ENCODE measurements around the gene NFS1.
"Not testable (repeated sequence)": the region's sequence is repeated elsewhere in the genome, so short reads cannot be mapped to it uniquely, and the experiment has no call there.

The NFS1 gene

GRCh38 chr20:35729283-35729807 lies 30.2 kb upstream of the NFS1 start:
- FAIRE-seq: no peak

DNA sequence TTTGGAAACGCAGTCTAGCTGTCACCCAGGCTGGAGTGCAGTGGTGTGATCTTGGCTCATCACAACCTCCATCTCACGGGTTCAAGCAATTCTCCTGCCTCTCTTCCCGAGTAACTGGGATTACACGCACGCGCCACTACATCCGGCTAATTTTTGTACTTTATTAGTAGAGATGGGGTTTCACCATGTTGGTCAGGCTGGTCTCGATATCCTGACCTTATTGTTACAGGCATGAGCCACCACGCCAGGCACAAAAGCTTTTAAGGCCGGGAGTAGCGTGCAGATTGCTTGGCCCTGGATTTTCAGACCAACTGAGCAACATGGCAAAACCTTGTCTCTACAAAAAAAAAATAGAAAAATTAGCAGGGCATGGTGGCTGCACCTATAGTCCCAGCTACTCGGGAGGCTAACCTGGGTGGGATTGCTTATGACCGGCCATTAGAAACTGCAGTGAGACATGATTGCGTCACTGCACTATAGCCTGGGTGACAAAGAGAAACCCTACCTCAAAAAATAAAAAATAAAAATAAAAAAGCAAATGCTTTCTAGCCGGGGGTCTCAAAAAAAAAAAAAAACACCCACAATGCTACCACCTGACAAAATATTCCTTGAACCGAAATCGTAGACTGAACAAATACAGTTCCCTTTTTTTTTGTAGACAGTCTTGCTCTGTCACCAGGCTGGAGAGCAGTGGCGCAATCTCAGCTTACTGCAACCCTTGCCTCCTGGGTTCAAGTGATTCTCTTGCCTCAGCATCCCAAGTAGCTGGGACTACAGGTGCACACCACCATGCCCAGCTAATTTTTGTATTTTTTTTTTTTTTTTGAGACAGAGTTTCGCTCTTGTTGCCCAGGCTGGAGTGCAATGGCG lies 27.9 kb upstream of the NFS1 start:
- FAIRE-seq: no peak

DNA sequence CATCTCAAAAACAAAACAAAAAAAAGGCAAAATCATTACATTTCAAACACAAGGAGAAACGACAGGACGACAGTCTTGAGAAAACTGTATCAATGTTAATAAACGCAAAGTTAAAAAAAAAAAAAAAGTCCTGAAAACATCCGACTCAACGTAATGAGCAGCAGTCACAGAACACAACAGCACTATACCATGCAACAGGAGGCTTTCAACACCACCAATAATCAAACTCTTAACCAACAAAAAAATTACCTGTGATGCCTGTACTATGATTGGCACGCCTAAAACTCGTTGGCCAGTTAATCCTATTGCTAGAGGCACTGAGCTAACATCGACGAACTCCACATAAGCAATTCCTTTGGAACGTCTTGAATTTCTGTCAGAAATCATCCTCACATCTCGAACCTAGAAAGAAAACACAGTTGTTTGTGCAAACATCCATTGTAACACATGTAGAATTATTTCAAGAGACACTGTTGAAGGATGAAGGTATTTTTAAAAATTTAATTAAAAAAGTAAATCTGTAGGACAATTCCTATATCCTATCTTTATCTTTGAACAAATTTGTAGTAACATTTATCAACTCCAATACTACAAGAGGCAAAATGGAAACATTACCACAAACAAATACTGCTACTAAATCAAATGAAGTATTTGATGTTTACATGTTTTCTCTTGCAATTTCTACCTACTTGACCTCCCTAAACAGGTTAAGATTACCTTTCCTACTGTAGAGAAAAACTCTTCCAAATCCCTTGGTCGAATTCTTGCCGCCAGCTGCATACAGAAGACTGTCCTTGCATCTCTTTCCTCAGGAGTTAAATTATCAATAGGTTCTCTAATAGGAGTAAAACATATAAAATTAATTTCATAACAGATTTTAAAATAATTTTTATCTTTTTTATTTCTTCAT lies 25.4 kb upstream of the NFS1 start:
- FAIRE-seq: no peak

DNA sequence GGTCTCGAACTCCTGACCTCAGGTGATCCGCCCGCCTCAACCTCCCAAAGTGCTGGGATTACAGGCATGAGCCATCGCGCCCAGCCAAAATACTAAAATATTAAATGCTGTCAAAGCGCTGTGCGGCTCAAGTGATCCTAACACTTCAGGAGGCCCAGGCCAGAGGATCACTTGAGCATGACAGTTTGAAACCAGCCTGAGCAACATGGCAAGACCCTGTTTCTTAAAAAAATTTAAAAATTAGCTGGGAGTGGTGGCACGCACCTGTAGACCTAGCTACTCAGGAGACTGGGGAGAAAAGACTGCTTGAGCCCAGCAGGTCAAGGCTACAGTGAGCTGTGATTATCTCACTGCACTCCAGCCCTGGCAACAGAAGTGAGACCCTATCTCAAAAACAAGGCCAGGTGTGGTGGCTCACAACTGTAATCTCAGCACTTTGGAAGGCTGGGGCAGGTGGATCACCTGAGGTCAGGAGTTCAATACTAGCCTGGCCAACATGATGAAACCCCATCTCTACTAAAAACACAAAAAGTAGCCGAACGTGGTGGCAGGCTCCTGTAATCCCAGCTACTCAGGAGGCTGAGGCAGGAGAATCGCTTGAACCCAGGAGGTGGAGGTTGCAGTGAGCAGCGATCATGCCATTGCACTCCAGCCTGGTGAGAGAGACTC lies 24.6 kb upstream of the NFS1 start:
- FAIRE-seq: not testable (repeated sequence)

GRCh38 chr20:35723275-35723639 lies 24.1 kb upstream of the NFS1 start:
- not testable (repeated sequence) for FAIRE-seq

DNA sequence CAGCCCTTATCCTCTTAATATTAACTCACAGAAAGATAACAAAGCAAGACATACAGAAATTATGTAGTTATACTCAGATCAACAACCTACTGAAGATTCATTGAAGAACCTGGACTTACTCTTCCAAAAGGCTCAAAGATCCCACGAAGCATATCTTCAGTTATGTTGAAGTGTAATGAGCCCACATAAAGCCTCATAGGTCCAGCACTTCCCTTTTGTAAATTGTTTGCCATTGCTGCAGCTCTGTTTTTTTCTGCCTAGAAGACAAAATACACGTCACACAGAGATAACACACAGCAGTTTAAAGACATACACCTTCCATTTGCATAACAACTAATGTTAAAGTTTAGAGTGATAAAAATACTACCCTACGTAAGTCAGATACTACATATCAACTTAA lies 22.5 kb upstream of the NFS1 start:
- no peak for FAIRE-seq

- no peak for FAIRE-seq
Observed at GRCh38 chr20:35721219-35721618, 22.1 kb upstream of the NFS1 start.

DNA sequence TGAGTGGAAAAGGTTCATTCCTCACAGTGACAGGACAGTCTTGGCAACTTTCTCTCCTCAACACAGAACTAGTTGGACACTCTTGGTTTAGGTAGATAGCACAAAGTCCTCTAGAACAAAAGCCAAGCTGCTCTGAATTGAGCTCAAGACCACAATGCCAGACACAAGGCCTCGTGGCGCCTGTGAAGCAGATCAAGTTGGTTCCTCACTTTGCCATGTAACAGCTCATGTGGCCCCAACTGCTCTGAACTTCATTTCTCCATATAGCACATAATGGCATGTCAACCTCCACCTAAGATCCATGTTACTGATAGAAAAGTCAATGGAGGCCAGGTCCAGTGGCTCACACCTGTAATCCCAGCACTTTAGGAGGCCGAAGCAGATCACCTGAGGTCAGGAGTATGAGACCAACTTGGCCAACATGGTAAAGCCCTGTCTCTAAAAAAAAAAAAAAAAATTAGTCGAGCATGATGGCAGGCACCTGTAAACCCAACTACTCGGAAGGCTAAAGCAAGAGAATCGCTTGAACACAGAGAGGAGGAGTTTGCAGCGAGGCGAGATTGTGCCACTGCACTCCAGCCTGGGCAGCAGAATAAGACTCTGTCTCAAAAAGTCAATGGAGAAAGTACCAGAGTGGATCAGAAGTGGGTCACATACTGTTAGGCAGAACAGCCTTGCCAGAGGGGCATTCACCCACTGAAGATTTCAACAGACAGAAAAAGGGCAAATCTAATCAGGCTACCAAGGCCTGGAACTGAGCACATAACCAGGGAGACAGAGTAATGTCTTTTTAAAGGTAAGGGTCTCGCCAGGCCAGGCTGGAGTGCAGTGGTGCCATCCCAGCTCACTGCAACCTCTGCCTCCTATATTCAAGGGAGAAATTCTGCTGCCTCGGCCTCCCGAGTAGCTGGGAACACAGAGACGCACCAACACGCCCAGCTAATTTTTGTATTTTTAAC lies 21.3 kb upstream of the NFS1 start:
- FAIRE-seq: no peak

- FAIRE-seq: no peak
Observed at GRCh38 chr20:35719717-35720116, 20.6 kb upstream of the NFS1 start.

GRCh38 chr20:35718972-35719635 lies 20.0 kb upstream of the NFS1 start:
- FAIRE-seq: no peak

DNA sequence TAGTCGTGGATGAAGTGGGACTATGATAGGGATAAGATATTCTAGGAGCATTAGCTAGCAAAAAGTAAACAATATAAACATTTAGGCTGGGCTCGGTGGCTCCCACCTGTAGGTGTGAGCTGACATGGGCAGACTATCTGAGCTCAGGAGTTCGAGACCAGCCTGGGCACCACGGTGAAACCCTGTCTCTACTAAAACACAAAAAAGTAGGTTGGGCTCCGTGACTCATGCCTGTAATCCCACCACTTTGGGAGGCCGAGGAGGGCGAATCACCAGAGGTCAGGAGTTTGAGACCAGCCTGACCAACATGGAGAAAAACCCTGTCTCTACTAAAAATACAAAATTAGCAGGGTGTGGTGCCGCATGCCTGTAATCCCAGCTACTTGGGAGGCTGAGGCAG lies 19.2 kb upstream of the NFS1 start:
- FAIRE-seq: not testable (repeated sequence)

- no peak for FAIRE-seq
Observed at GRCh38 chr20:35716330-35716729, 17.2 kb upstream of the NFS1 start.

DNA sequence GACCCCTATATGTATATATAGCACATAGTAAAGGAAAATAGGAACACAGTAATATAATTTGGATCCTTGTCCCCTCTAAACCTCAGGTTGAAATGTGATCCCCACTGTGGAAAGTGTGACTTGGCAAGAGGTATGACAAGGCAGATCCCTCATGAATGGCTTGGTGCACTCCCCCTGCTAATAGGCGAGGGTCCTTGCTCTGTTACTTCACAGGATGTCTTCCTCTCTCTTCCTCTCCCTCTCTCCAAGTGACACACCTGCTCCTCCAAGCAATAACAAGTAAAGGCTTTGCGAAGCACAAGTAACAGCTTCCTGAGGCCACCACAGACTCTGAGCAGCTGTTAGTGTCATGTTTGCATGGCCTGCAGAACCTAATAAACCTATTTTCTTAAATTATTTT lies 16.5 kb upstream of the NFS1 start:
- no peak for FAIRE-seq

DNA sequence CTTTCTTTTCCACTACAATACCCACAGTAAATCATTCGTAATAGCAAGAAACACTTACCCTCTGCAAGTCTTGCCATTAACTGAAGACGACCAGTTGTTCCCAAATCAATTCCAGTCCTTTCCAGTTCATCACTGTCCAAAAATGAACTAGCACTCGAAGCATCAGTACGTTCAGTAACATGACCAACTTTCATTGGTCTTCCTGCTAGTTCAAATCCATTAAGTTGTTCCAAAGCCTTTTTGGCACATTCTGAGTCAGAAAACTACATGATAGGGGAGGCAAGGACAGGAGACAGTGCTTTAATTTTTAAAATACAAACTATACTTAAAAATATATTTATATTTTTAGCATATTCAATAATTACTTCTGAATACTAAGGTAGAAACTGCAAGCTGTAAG lies 15.0 kb upstream of the NFS1 start:
- FAIRE-seq: no peak

DNA sequence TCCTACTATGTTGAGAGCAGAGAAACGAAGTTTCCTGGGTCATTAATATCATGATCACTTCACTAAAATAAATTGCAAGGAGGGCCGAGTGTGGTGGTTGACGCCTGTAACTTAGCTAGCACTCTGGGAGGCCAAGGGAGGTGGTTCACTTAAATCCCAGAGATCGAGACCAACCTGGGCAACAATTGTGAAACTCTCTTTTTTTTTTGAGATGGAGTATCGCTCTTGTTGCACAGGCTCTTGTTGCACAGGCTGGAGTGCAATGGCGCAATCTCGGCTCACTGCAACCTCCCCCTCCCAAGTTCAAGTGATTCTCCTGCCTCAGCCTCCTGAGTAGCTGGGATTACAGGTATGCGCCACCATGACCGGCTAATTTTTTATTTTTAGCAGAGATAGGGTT lies 14.0 kb upstream of the NFS1 start:
- not testable (repeated sequence) for FAIRE-seq

DNA sequence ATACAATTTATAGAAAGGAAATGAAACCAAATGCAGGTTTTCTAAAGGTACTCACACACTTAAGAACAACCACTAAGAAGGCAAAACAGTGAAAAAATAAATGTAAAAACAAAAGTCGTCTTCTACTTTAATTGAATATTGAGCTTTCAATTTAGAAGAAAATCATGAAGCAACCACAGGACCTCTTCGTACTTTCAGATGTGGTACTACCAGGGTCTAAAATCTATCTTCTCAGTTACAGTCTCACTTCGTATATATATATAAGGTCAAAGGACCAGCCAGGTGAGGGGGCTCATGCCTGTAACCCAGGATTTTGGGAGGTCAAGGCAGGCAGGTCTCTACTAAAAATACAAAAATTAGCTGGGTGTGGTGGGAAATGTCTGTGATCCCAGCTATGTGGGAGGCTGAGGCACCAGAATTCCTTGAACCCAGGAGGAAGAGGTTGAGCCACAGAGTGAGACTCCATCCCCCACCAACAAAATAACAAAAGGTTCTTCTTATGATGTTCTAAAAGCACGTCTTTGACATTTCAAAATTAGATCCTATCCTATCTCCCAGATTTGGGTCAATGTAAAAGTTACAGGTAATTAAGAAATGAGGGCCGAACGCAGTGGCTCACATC lies 12.5 kb upstream of the NFS1 start:
- FAIRE-seq: no peak

- FAIRE-seq: no peak
Observed at GRCh38 chr20:35710884-35711587, 11.9 kb upstream of the NFS1 start.

GRCh38 chr20:35710039-35710438 lies 10.9 kb upstream of the NFS1 start:
- FAIRE-seq: peak; percentile 25

DNA sequence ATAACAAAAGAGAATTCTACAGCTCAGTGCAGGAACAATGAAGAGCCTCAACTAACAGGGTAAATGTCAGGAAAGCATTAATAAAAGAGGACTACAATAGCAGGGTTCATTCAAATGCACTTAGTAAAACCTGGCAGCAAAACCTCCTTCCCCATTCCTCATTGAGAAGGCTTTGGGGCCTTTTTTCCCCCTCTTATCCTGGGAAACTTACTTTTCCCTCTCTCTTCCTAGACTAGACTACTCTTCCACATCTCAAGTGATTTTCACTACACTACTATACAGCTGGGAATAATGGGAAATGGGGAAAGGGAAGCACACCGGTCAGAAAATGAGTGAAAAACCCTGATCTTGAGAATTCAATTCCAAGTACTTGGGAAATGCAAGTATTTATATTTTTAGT lies 10.1 kb upstream of the NFS1 start:
- peak; percentile 76 for FAIRE-seq

GRCh38 chr20:35708502-35708901 lies 9.3 kb upstream of the NFS1 start:
- FAIRE-seq: no peak
